ENCODE results near the gene KLK15.

DNA sequence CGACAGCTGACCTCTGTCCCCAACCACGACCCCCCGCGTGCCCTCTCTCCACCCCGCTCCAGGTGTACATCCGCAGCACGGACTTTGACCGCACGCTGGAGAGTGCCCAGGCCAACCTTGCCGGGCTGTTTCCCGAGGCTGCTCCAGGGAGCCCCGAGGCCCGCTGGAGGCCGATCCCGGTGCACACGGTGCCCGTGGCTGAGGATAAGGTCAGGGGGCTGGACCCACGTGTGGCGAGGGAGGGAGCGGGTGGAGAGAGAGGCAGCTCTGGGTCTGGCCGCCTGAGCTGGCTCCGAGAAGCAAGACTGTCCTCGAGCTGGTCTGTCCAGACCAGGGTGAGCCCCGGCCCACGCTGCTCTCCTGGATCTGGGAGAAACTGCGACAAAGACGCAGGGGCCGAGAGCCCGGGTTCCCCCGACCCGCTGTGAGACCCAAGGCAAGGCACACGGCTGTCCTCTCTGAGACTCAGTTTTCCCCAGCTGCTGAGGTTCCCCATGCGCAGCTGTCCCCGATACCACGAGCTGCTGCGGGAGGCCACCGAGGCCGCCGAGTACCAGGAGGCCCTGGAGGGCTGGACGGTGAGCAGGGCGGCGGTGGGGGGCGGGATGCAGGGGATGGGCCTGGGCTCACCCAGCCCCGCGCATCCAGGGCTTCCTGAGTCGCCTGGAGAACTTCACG lies 41.6 kb downstream of the KLK15 start:
- TF ChIP-seq ELF4 (IDR thresholded peaks at IDR 0.05) (no peak), SP1 (IDR thresholded peaks at IDR 0.05) (no peak), FOXA1 (IDR thresholded peaks at IDR 0.05) (no peak), FOXM1 (IDR thresholded peaks at IDR 0.05; ENCODE audit: borderline replicate concordance) (no peak), BHLHE40 (IDR thresholded peaks at IDR 0.05; ENCODE audit: borderline replicate concordance) (no peak), SUZ12 (IDR thresholded peaks at IDR 0.05) (no peak), ZNF384 (IDR thresholded peaks at IDR 0.05) (no peak), FOXK2 (IDR thresholded peaks at IDR 0.05) (no peak), CTBP1 (IDR thresholded peaks at IDR 0.05; ENCODE audit: borderline replicate concordance) (no peak), NFRKB (IDR thresholded peaks at IDR 0.05) (no peak), TARDBP (IDR thresholded peaks at IDR 0.05) (no peak)

Measured in HEK293T (cell line).